Keratinocyte (primary cell): ENCODE data around the gene SLC16A4. TPM values are rescaled to one million over a fixed set of nuclear protein-coding genes. Genes with fewer than 3 reads are reported as not detected.

Source experiments
- DNase-seq: peaks from one replicate; pipeline ENCODE4 v3.0.0-alpha.2; 2011; ENCODE audit warnings: low read depth, missing footprints, low spot score
- FAIRE-seq: peaks from 2 replicates; lab custom pipeline; 2011; peaks lifted over from hg19 to GRCh38; lab: Jason Lieb, UNC
- H2AFZ ChIP-seq: 2 replicates; pipeline ENCODE4 v1.6.0; 2012; ENCODE audit warnings: low read length, control low read depth, inconsistent platforms; ENCODE audit not compliant: control insufficient read depth
- H3K27ac ChIP-seq: 2 replicates; pipeline ENCODE4 v1.5.1; 2011; ENCODE audit warnings: low read length; ENCODE audit not compliant: control insufficient read depth, insufficient read depth
- H3K27me3 ChIP-seq: 3 replicates; pipeline ENCODE4 v1.6.0; 2011; ENCODE audit warnings: low read length; ENCODE audit not compliant: control insufficient read depth, insufficient read depth; ENCODE audit errors: extremely low read depth
- H3K36me3 ChIP-seq, 2 experiments: 2 replicates in 1 of 2; 3 replicates in 1 of 2; pipeline ENCODE4 v1.5.1; 2011; ENCODE audit warnings: low read length in 2 of 2, mild to moderate bottlenecking in 1 of 2; ENCODE audit not compliant: control insufficient read depth in 2 of 2, insufficient read depth in 2 of 2; ENCODE audit errors: extremely low read depth in 1 of 2
- H3K4me1 ChIP-seq: 3 replicates; pipeline ENCODE4 v1.5.1; 2011; ENCODE audit warnings: low read length; ENCODE audit not compliant: control insufficient read depth, insufficient read depth; ENCODE audit errors: extremely low read depth
- H3K4me2 ChIP-seq: 3 replicates; pipeline ENCODE4 v1.6.0; 2011; ENCODE audit warnings: low read depth, low read length; ENCODE audit not compliant: control insufficient read depth, insufficient read depth; ENCODE audit errors: extremely low read depth
- H3K4me3 ChIP-seq, 3 experiments: fragments of 200-600 bp in 1 of 3; sonication (generic) in 1 of 3; 2 replicates in 2 of 3; 3 replicates in 1 of 3; pipeline ENCODE4 v1.5.1; 2011 to 2016; ENCODE audit warnings: low read length in 3 of 3, mild to moderate bottlenecking in 3 of 3, control low read depth in 2 of 3, inconsistent platforms in 1 of 3, low read depth in 1 of 3, mixed read lengths in 1 of 3, mixed run types in 1 of 3, moderate library complexity in 1 of 3; ENCODE audit not compliant: control insufficient read depth in 2 of 3, insufficient read depth in 2 of 3; ENCODE audit errors: extremely low read depth in 1 of 3
- H3K79me2 ChIP-seq: 2 replicates; pipeline ENCODE4 v1.6.0; 2012; ENCODE audit warnings: low read length; ENCODE audit not compliant: control insufficient read depth, insufficient read depth
- H3K9ac ChIP-seq: 3 replicates; pipeline ENCODE4 v1.6.0; 2011; ENCODE audit warnings: low read length; ENCODE audit not compliant: control insufficient read depth, insufficient read depth; ENCODE audit errors: extremely low read depth
- H3K9me1 ChIP-seq: 3 replicates; pipeline ENCODE4 v1.6.0; 2011; ENCODE audit warnings: low read length; ENCODE audit not compliant: control insufficient read depth, insufficient read depth; ENCODE audit errors: extremely low read depth
- H3K9me3 ChIP-seq: 2 replicates; pipeline ENCODE4 v1.5.1; 2012; ENCODE audit warnings: low read depth, low read length; ENCODE audit not compliant: control insufficient read depth
- H4K20me1 ChIP-seq: 3 replicates; pipeline ENCODE4 v1.6.0; 2011; ENCODE audit warnings: low read length; ENCODE audit not compliant: control insufficient read depth, insufficient read depth; ENCODE audit errors: extremely low read depth
- CTCF ChIP-seq, 3 experiments: IDR thresholded peaks in 1 of 3; conservative IDR thresholded peaks in 1 of 3; optimal IDR thresholded peaks in 1 of 3; 2 replicates in 2 of 3; 3 replicates in 1 of 3; pipeline versions ENCODE3 to v1.5.1; 2011; ENCODE audit warnings: low read length in 3 of 3, mild to moderate bottlenecking in 3 of 3, moderate library complexity in 2 of 3, control low read depth in 1 of 3, inconsistent platforms in 1 of 3; ENCODE audit not compliant: insufficient read depth in 2 of 3; ENCODE audit errors: extremely low read depth in 1 of 3
- EZH2 ChIP-seq: IDR thresholded peaks from one replicate; pipeline ENCODE4 v1.6.1; 2012; ENCODE audit warnings: inconsistent platforms, mild to moderate bottlenecking, low read length, moderate library complexity
- dilution Hi-C: fragments of 300-500 bp; cut with MboI; formaldehyde crosslinking; loops from one replicate; pipeline ENCODE4 v1.7.0; 2020; ENCODE audit warnings: low sequenced_read_pairs; ENCODE audit not compliant: extremely low pct_ligation_motif_present
- polyA plus RNA-seq, 5 experiments: library from polyadenylated mRNA; depleted of rRNA in 3 of 5; stranded (reverse) in 3 of 5; stranded (forward) in 1 of 5; unstranded in 1 of 5; fragments of >200 nt; gene quantifications; 1 replicate in 1 of 5; 2 replicates in 3 of 5; 3 replicates in 1 of 5; pipeline versions ENCODE4 v1.2.1 to v1.2.3, GENCODE V29; 2011 to 2012; ENCODE audit warnings: missing spikeins in 2 of 5, low read depth in 1 of 5, low replicate concordance in 1 of 5

Gene SLC16A4
- polyA plus RNA-seq, 1 donor (not counting 4 experiments of a cell fraction or from before 2014, with no cell fraction given) = 0.92 TPM

GRCh38 chr1:110424699-110425611 lies 34.1 kb upstream of the SLC16A4 start:
- H3K9me3 ChIP-seq = no peaks in the 10 kb centered on the region
- no peak overlapping the region for H3K4me2 ChIP-seq
- dilution Hi-C loops = no loop called here
- no peaks in the 10 kb centered on the region for H3K27me3 ChIP-seq
- DNase-seq = no peak
- no peak overlapping the region for H3K4me3 ChIP-seq
- H4K20me1 ChIP-seq = no peaks in the 10 kb centered on the region
- H2AFZ ChIP-seq = no peak overlapping the region
- no peaks in the 10 kb centered on the region for H3K79me2 ChIP-seq
- H3K36me3 ChIP-seq = no peaks in the 10 kb centered on the region
- H3K9ac ChIP-seq = no peak overlapping the region
- no peaks in the 10 kb centered on the region for H3K4me1 ChIP-seq
- no peaks in the 10 kb centered on the region for H3K9me1 ChIP-seq
- H3K27ac ChIP-seq = no peak overlapping the region
- no peak for FAIRE-seq
- no peak for TF ChIP-seq CTCF (optimal IDR thresholded peaks at IDR 0.05 in 1 of 3, IDR thresholded peaks at IDR 0.05 in 1 of 3, conservative IDR thresholded peaks at IDR 0.05 in 1 of 3; ENCODE audit: extremely low read depth in 1 of 3, insufficient read depth in 2 of 3, low read length in 3 of 3)
- no peak for TF ChIP-seq EZH2

GRCh38 chr1:110420874-110421793 lies 30.3 kb upstream of the SLC16A4 start:
- no peak overlapping the region for H3K4me2 ChIP-seq
- no peak overlapping the region for H2AFZ ChIP-seq
- no peaks in the 10 kb centered on the region for H3K79me2 ChIP-seq
- no peak overlapping the region for H3K9ac ChIP-seq
- DNase-seq (no peak), FAIRE-seq (no peak)
- no peaks in the 10 kb centered on the region for H4K20me1 ChIP-seq
- no peaks in the 10 kb centered on the region for H3K4me1 ChIP-seq
- H3K4me3 ChIP-seq = no peak overlapping the region
- dilution Hi-C loops = no loop called here
- H3K9me3 ChIP-seq = no peaks in the 10 kb centered on the region
- TF ChIP-seq CTCF (optimal IDR thresholded peaks at IDR 0.05 in 1 of 3, IDR thresholded peaks at IDR 0.05 in 1 of 3, conservative IDR thresholded peaks at IDR 0.05 in 1 of 3; ENCODE audit: extremely low read depth in 1 of 3, insufficient read depth in 2 of 3, low read length in 3 of 3) = no peak
- no peak for TF ChIP-seq EZH2
- H3K27ac ChIP-seq = no peak overlapping the region
- no peaks in the 10 kb centered on the region for H3K27me3 ChIP-seq
- H3K9me1 ChIP-seq = no peaks in the 10 kb centered on the region
- H3K36me3 ChIP-seq = no peaks in the 10 kb centered on the region
